ENCODE data around the gene ARL17B.
A peak's percentile ranks its signal among the peaks of the same experiment; 100 is the strongest.
"Not testable (repeated sequence)": the region's sequence is repeated elsewhere in the genome, so short reads cannot be mapped to it uniquely, and the experiment has no call there.

Gene ARL17B

GRCh38 chr17:46361755-46362154 is at the start of gene ARL17B:
TSS of gene ARL17B (minus strand) at chr17:46361766. CDS start at chr17:46358397, 3,369 bp downstream.
- not testable (repeated sequence) for DNase-seq

- not testable (repeated sequence) for DNase-seq
These were observed 48.3 kb upstream of the ARL17B start for GRCh38 chr17:46409864-46410263.

- DNase-seq, result not testable (repeated sequence)
These were observed 45.6 kb upstream of the ARL17B start for GRCh38 chr17:46407155-46407554.

DNA sequence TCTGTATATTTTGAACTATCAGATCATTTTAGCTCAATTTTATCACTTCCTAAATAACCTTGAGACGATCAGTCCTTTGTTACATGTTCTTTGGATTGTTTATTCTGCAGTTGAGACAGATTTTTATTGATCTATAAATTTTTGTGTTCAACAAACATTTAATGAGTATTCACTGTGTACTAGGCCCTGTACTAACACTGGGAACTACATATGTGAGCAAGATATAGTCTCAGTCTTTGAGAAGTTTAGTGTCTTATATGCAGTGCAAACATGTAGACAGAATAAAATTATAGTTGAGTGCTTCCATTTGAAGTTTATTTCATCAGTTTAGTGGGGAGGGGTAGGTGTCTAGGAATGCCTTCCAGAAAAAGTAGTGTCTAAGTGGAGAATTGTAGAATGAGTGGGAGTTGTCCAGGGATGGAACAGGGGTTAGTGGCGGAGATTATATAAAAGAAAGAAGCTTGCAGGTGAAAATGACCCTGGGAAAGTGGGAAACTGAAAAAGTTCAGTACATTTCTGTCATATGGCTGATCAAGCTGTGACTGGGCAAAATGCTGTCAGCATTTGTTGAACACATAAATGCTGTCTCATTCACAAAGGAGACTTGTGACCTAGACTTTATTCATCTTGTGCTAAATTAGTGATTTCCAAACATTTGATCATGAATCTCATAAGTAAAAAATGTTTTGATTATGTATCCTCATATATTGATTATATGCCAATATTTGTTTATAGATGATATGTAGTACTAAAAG is 39.6 kb upstream of the ARL17B start:
- DNase-seq, result not testable (repeated sequence)

GRCh38 chr17:46400543-46400942 is 39.0 kb upstream of the ARL17B start:
- DNase-seq, result not testable (repeated sequence)

GRCh38 chr17:46399993-46400392 is 38.4 kb upstream of the ARL17B start:
- DNase-seq, result not testable (repeated sequence)

DNA sequence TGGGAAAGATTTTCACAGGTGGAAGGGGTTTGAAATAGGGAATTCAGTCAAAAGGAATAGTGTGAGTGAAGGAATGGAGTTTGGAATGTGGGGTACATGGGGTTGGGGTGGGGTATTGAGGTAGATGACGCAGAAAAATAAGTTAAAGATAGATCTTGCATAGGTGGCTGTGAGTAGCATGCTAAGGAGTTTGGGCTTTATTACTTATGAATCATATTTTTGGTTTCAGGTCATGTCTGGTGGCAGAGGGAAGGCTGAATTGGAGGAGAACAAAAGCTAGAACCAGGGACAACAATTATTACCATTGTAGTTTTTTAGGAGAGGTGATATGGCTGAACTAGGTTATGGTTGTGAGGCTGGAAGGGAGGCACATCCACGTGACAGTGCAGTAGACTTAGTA is 34.7 kb upstream of the ARL17B start:
- DNase-seq, result not testable (repeated sequence)

DNA sequence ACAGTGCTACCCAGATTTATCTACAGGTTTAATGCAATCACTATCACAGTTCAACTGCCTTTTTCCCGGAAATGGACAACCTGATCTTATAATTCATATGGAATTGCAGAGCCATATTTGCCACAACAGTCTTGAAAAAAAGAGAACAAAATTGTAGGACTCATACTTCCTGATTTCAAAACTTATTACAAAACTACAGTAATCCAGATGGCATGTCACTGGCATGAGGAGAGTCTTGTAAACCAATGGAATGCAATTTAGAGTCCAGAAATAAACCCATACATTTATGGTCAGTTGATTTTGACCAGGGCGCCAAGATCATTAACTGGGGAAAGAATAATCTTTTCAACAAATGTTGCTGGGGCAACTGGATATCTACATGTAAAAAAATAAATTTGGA is 32.1 kb upstream of the ARL17B start:
- not testable (repeated sequence) for DNase-seq

DNA sequence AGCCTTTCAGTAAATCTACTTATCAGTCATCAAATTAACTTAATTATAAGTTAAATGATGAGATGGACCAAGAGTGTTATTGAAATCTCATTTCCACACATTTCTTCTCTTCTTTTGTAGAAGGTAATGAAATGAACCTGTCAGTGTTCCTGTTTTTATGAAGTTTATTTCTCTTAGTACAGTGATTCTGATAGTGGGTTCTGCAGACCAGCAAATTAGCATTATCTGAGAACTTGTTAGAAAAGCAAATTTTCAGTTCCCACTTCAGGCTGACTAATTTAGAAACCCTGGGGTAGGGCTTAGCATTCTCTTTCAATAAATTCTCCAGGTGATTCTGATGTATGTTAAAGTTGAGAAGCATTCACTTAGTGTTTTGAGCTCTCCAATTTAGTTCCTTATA is 23.9 kb upstream of the ARL17B start:
- not testable (repeated sequence) for DNase-seq

DNA sequence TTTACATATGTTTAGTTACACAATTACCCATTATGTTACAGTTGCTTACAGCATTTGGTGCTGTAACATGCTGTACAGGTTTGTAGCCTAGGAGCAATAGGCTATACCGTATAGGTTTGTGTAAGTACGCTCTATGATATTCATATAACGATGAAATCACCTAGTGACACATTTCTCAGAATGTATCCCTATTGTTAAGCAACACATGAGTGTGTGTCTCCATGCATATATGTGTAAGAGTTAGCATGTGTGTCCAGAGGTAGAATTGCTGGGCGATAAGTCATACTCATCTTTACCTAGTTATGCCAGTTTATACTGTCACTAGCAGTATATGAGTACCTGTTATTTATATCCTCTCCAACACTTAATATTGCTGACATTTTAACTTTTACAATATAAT is 21.6 kb upstream of the ARL17B start:
- DNase-seq, result not testable (repeated sequence)

GRCh38 chr17:46373418-46373817 is 11.9 kb upstream of the ARL17B start:
- DNase-seq, result not testable (repeated sequence)

DNA sequence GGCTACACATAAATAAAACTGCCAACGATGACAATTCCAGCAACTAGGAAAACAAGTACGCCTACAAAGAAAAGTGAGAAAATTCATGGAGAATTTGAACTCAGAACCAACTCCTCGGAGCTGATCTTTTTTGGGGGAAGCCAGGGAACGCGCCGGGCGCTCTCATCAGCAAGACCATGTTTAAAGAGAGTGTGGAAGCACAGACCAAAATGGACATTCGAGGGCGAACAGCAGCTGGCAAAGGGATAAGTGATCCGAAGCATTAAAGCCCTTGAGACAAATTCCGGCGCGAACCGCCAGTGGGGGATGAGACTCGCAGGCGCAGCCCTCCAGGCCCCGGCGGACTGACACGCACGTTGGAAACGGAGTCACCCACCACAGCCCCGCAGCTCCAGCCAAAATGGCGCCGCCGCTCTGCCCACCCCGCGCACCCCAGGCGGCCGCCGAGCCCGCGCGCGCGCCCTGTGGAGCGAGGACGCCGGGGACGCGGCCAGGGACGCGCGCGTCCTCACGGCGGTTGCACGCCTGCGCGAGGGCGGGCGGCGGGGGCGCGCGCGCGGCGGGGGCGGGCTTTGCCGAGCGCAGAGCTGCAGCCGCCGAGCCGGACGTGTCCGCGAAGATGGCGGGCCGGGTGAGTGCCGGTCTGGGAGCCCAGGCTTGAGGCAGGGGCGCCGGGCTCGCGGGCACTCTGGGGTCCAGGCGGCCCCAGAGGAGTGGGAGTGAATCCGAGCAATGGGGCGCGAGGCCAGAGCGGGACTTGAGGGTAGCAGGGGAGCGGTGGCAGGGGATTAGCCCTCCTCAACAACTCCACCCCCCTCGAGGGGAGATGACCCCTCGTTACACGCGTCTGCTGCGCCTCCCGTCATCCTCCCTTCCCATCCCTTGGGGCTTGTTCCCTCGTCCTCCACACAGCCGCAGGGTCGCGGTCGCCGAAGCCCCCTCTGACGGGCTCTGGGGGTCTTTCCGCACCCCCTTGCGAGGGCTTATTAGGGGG is 11.0 kb upstream of the ARL17B start:
- not testable (repeated sequence) for DNase-seq

GRCh38 chr17:46367520-46367919 is 6.0 kb upstream of the ARL17B start:
- not testable (repeated sequence) for DNase-seq

DNA sequence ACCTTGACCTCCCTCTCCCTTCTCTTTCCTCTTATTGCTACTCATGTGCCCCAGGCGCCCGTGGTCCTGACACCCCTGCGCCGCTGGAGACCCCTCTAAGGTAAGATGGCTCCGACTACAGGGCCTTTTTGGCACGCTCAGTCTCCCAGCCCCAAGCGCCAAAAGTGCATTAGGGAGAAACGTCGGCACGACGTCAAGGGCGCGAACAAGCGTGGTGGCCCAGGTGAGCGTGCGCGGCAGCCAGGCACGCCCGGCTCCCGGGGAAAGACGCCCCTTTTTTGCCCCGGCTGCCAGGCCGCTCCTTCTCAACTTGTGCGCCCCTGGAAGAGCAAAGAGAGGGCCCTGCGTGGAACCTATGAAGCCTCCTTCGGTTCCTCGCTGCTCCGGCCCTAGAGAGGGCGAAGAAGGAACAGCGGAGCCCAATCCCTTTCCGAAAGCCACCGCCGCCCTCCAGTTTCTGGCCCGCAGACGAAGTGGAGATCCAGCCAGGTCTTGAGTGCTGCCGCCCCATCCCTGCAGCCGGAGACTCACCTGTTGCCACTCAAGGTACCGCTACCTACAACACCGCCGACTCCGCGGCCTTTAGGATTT is 326 bp downstream of the ARL17B start:
- DNase-seq, result not testable (repeated sequence)

GRCh38 chr17:46353856-46354255 is 7.7 kb downstream of the ARL17B start:
- not testable (repeated sequence) for DNase-seq

- DNase-seq, result not testable (repeated sequence)
These were observed 12.5 kb downstream of the ARL17B start for GRCh38 chr17:46349060-46349459.

GRCh38 chr17:46348345-46348744 is 13.2 kb downstream of the ARL17B start:
- DNase-seq, result not testable (repeated sequence)

DNA sequence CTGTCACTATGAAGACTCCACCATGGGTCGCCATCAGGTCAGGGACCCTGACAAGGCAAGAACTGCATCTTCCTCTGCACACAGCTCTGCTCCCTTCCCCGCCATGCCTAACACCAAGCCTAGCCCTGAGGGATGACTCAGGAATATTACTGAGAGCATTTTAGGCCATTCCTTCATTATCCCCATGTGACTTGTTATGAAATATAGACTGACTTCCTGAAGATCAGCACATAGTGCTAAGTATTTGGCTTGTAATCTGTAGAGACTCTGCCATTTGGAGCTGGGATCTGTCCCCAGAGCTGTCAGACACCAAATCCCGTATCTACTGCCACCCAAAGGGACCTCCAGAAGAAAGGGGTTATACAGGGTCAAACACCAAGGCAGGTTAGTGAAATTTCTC is 19.4 kb downstream of the ARL17B start:
- not testable (repeated sequence) for DNase-seq

GRCh38 chr17:46341220-46341619 is 20.3 kb downstream of the ARL17B start:
- DNase-seq, result not testable (repeated sequence)

GRCh38 chr17:46294831-46295230 is 66.7 kb downstream of the ARL17B start, which contains the start of gene LRRC37A:
TSS of gene LRRC37A (plus strand) at chr17:46295131. CDS start at chr17:46295134, 3 bp downstream.
- DNase-seq, result not testable (repeated sequence)

DNA sequence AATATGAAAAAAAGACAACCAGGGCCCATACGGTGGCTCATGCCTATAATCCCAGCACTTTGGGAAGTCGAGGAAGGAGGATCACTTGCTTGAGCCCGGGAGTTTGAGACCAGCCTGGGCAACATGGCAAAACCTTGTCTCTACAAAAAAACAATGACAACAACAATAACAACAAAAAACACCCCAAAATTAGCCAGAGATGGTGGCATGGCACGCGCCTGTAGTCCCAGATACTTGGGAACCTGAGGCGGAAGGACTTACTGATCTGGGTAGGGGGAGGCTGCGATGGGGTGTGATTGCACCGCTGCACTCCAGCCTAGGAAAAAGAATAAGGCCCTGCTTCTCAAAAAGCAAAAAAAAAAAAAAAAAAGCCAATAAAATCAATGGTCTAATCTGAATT is 69.9 kb downstream of the ARL17B start:
- not testable (repeated sequence) for DNase-seq

DNA sequence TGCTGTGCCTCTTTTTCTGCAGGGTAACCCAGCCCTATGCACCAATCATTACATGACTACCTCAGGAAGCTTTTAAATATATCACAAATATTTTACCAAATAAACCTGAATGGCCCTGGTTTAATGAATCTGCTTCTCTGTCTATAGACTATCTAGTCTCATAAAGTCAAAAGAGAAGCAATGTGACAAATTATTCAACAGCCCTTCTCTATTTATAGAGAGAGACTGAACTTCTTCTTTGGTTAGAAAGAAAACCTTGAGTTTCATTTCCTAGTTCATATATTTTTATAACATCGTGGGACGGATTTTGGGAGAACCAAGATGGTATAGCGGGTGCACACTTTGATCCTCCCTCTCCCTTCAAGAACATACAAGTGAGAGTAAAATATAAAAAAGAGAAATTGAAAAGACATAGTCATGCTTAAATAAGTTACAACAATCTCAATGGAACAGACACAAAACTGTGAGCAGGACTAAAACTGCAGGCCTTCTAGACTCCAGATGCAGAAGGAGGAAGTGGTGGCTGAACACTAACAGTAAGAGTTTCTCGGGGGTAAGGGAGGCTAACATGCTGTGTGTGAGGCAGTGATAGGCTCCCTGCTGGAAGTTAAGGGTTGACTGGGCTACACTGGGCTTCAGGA is 70.5 kb downstream of the ARL17B start:
- DNase-seq, result peak; percentile 53 to 54
